IPS-15b (cell line): ENCODE data around the gene TOR4A.
A peak's percentile ranks its signal among the peaks of the same experiment; 100 is the strongest.

Source experiments
- H3K27me3 ChIP-seq: one replicate; pipeline ENCODE4 v1.6.1; 2013; ENCODE audit warnings: low read length; ENCODE audit not compliant: control insufficient read depth, insufficient read depth
- H3K36me3 ChIP-seq: one replicate; pipeline ENCODE4 v1.6.1; 2013; ENCODE audit warnings: low read length; ENCODE audit not compliant: control insufficient read depth, insufficient read depth
- H3K4me1 ChIP-seq: one replicate; pipeline ENCODE4 v1.6.1; 2013; ENCODE audit warnings: mild to moderate bottlenecking, low read length; ENCODE audit not compliant: control insufficient read depth, insufficient read depth
- H3K4me3 ChIP-seq: one replicate; pipeline ENCODE4 v1.5.1; 2013; ENCODE audit warnings: low read depth, low read length
- H3K9ac ChIP-seq: one replicate; pipeline ENCODE4 v1.6.1; 2013; ENCODE audit warnings: low read depth, mild to moderate bottlenecking, low read length
- H3K9me3 ChIP-seq: one replicate; pipeline ENCODE4 v1.6.1; 2013; ENCODE audit warnings: mild to moderate bottlenecking, low read length; ENCODE audit not compliant: control insufficient read depth, insufficient read depth

Gene TOR4A

DNA sequence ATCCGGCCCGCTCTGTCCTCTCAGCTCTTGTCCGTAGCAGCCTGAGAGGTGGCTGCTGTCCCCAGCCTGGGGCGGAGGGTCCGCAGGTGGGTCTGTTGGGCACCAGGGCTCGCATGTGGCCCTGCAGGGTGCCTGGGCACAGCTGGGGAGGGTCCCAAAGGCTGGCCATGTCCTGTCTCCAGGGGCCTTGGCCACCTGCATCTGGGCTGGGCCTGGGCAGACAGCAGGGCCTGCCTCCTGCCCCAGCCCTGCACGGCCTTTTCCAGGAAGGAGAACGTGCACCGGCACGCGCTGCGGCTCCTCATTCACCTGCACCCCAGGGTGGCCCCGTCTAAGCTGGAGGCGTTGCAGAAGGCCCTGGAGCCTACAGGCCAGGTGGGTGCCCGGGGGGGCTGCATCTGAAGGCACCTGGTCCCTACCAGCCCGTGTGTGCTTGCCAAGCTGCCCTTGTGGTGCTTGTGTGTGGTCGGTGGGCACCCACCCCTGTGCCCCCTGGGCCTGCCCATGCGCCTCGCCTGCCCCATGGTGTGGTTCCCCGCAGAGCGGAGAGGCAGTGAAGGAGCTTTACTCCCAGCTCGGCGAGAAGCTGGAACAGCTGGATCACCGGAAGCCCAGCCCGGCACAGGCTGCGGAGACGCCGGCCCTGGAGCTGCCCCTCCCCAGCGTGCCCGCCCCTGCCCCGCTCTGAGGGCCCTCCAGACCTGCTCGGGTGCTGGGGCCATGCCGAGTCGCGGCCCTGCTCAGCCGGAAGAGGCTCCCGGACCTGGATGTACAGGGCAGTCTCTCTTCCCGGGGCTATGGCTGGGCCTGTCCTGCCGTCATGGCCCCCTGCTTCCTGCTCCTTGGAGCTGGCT is 5.1 kb upstream of the TOR4A start:
- no peak overlapping the region for H3K4me3 ChIP-seq
- H3K27me3 ChIP-seq, result no peaks in the 10 kb centered on the region
- H3K9me3 ChIP-seq, result no peaks in the 10 kb centered on the region
- H3K36me3 ChIP-seq, result peaks cover 21% of the 10 kb centered on the region
- peak overlapping the region; percentile 24 for H3K9ac ChIP-seq
- H3K4me1 ChIP-seq, result peaks cover 3% of the 10 kb centered on the region

DNA sequence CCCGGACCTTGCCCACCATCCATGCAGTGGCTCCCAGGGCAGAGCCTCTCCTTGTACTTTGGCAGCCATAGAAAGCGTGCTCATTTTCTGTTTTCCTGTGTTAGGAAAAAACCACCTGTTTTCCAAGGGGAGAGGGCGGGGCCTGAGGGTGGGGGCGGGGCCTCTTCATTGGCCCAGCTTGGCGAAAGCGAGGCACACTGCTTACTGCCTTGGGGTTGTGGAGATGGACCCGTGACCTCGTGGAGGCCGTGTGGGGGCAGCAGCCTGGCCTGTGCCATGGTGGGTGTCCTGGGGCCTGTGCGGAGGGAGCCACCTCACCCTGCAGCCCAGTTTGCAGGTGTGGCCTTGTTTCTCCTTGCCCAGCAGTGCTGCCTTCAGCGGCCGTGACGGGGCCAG is 4.4 kb upstream of the TOR4A start:
- Histone ChIP-seq H3K9me3 (no peaks in the 10 kb centered on the region), H3K4me3 (no peak overlapping the region), H3K9ac (no peak overlapping the region), H3K27me3 (no peaks in the 10 kb centered on the region), H3K36me3 (peaks cover 21% of the 10 kb centered on the region), H3K4me1 (peaks cover 3% of the 10 kb centered on the region)

DNA sequence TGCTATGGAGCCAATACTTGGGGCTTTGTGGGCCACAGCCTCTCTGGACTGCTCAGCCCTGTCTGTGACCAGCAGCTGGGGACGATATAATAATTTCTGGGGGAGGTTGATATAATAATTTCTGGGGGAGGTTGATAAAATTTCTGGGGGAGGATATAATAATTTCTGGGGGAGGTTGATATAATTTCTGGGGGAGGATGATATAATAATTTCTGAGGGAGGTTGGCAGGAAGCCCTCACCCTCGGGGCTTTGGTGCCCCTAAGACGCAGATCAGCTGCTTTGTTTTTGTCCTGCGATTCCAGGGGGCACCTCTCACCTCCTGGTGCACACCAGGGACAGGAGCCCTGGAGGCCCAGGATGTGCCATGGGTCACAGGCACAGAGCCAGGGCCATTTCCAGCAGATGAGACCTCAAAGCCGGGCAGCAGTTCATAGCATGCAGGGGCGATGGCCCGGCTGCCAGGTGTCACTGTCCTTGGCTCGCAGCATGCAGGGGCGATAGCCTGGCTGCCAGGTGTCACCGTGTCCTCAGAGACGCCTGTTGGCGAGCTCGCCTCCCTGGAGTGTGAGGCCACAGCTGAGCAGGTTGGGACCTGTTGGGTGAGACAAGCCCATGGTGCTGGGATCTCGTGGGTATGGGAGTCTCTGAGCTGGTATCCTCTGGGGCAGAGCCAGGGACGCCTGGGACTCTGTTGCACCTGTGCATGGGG is 3.8 kb upstream of the TOR4A start:
- H3K4me1 ChIP-seq, result peaks cover 3% of the 10 kb centered on the region
- H3K36me3 ChIP-seq, result peaks cover 17% of the 10 kb centered on the region
- no peaks in the 10 kb centered on the region for H3K27me3 ChIP-seq
- no peaks in the 10 kb centered on the region for H3K9me3 ChIP-seq
- H3K9ac ChIP-seq, result no peak overlapping the region
- H3K4me3 ChIP-seq, result no peak overlapping the region

DNA sequence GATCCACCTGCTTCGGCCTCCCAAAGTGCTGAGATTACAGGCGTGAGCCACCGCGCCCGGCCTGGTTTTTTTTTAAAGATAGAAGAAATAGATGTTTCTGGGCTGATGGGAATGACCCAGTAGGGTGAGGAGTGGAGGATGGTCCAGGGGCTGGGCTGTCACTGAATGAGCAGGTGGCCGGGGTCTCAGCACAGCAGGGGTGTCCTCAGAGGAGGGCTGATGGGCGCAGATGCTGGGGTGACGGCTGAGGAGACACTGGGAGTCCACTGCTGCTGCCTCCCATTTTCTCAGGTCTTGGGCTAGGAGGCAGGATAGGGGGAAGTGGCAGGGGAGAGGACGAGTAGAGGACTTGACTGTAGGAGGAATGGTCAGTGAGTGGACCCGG is 2.3 kb upstream of the TOR4A start:
- H3K4me1 ChIP-seq, result peaks cover 3% of the 10 kb centered on the region
- no peaks in the 10 kb centered on the region for H3K9me3 ChIP-seq
- peaks cover 14% of the 10 kb centered on the region for H3K36me3 ChIP-seq
- H3K27me3 ChIP-seq, result no peaks in the 10 kb centered on the region
- H3K9ac ChIP-seq, result no peak overlapping the region
- H3K4me3 ChIP-seq, result no peak overlapping the region

DNA sequence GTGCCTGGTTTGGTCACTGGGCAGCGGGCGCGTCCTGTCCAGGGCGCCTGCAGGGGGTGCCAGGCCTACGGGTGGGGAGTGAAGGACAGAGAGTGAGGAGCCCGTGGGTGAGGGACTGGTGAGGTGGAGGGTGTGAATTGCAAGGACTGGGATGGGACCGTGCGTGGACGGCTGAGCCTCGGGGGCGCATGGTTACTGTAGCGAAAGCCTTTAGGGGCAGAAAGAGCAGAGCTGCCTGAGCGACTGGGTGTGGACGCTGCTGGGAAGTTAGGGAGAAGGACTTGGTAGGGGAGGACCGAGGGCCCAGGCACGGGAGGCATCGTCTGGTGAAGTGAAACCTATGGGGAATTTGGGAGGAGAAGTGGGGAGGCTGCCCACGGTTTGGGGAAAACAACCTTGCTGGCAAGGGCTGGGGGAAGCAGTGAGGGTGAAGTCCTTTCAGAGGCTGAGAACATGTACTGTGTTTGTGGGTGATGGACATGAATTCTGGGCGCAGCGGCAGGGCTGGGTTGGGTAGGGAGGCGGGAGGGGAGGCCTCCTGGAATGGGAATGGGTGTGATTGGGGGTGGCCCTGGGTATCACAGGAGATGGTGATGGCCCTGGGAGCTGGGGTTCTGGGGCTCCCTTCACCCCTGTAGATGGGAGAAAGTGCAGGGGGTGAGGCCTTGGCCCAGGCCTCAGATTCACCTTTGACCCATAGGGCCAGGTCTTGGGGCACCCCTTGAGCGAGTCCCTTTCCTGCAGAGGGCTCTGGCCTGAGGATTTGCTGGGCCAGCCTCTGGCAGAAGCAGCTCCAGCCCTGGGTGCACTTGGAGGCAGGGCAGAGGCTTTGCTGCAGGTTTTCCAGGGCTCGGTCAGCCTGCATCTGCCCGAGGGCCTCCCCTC is 1.7 kb upstream of the TOR4A start:
- H3K9ac ChIP-seq, result peak overlapping the region; percentile 32
- no peaks in the 10 kb centered on the region for H3K9me3 ChIP-seq
- H3K36me3 ChIP-seq, result peaks cover 13% of the 10 kb centered on the region
- peaks cover 3% of the 10 kb centered on the region for H3K4me1 ChIP-seq
- no peak overlapping the region for H3K4me3 ChIP-seq
- no peaks in the 10 kb centered on the region for H3K27me3 ChIP-seq

DNA sequence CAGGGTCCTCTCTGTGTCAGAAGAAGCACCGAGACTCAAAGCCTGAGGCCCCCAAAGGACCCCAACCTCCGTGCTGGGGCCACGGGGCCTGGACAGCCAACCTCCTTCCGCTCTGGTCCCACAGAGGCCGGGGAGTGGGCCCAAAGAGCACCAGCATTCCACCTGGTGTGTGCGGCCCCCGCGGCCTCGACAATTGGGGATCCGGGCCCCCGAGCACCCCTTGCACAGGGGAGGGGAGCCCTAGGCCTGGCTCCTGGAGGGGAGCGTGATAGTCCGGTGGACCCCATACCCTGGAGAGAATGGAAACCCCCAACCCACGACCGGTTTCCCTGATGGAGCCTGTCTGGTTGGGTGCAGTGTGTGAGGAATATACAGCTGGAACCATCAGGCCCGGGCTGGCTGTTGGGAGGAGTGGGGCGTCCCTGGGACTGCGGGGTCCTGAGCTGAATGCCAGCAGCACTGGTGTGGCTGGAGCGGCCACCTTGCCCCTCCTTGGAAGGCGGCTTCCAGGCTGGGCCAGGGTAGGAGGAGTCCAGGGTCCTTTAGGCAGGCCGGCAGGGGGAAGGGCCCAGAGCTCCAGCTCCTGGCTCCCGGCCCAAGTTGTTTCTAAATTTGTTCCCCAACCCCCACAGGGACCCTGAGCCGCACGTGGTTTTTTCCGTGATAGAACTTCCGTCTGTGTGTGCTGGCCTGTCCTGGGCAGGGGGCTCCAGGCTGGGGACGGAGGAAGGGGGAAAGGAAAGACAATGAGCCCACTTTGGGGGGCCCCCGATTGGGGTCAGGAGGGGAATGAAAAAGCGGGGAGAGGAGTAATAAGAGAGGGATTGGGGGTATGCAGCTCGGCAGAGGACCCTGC is 825 bp upstream of the TOR4A start:
- H3K9me3 ChIP-seq, result no peaks in the 10 kb centered on the region
- no peaks in the 10 kb centered on the region for H3K27me3 ChIP-seq
- peaks cover 3% of the 10 kb centered on the region for H3K4me1 ChIP-seq
- H3K36me3 ChIP-seq, result peaks cover 12% of the 10 kb centered on the region
- peak overlapping the region; percentile 32 for H3K9ac ChIP-seq
- H3K4me3 ChIP-seq, result peak overlapping the region; percentile 41

DNA sequence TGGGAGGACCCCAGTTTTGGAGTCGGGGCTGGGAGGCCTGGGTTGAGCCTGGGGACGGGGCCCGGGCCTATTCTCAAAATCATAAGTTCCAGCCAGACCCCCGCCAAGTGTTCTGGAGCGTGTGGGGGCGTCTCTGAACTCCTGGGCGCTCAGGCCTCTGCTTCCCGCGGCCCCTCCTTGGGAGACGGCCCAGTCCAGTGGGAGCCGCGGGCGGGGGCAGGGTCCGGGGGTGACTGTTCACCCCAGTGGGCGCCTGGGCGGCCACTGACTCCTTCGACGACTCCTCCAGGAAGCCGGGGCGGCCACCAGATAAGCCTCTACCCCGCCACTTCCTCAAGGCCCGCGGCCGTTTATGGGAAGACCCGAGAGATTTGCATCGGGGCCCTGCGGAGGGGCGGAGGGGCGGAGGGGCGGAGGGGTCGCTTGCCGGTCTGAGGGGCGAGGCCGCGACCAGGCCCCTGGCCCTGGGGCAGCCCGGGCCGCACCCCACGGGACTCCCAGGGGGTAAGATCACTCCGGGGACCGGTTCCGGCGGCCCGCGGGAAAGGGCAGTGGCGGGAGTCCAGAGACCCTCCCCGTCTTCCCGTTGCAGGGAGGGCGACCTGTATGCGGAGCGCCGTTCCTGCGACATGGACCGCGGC is 655 bp downstream of the TOR4A start:
- H3K9ac ChIP-seq, result peak overlapping the region; percentile 26
- H3K36me3 ChIP-seq, result peaks cover 4% of the 10 kb centered on the region
- peak overlapping the region; percentile 41 for H3K4me3 ChIP-seq
- H3K9me3 ChIP-seq, result no peaks in the 10 kb centered on the region
- H3K27me3 ChIP-seq, result no peaks in the 10 kb centered on the region
- H3K4me1 ChIP-seq, result peaks cover 3% of the 10 kb centered on the region

DNA sequence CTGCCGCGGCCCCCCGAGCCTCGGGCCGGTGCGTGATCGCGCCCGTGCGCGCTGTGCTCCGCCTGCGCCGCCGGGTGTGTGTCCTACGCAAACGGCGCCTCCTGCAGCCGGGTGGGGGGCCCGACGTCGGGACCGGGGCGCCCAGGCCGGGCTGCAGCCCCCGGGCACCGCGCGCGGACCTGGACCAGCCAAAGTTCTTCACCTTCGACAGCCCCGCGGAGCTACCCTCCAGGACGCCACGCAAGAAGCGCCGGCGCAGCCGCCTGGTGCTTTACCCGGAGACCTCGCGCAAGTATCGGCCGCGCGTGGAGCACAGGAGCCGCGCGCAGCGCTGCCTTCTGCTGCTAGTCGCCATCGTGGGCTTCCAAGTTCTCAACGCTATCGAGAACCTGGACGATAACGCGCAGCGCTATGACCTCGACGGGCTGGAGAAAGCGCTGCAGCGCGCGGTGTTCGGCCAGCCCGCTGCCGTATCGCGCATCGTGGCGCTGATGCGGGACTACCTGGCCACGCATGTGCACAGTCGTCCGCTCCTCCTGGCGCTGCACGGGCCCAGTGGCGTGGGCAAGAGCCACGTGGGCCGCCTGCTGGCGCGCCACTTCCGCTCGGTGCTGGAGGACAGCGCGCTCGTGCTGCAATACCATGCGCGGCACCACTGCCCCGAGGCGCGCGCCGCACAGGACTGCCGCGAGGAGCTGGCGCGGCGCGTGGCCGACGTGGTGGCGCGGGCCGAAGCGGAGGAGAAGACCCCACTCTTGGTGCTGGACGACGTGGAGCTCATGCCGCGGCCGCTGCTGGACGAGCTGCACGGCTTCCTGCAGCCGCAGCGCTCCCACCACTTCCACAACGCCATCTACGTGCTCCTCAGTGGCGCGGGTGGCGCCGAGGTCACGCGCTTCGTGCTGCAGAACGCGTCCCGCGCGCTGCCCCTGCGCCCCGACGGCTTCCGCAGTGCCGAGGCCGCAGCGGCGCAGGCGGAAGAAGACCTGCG is 1.5 kb downstream of the TOR4A start:
- Histone ChIP-seq H3K27me3 (no peaks in the 10 kb centered on the region), H3K4me1 (peaks cover 3% of the 10 kb centered on the region), H3K36me3 (peaks cover 3% of the 10 kb centered on the region), H3K9ac (no peak overlapping the region), H3K4me3 (peak overlapping the region; percentile 22), H3K9me3 (no peaks in the 10 kb centered on the region)

DNA sequence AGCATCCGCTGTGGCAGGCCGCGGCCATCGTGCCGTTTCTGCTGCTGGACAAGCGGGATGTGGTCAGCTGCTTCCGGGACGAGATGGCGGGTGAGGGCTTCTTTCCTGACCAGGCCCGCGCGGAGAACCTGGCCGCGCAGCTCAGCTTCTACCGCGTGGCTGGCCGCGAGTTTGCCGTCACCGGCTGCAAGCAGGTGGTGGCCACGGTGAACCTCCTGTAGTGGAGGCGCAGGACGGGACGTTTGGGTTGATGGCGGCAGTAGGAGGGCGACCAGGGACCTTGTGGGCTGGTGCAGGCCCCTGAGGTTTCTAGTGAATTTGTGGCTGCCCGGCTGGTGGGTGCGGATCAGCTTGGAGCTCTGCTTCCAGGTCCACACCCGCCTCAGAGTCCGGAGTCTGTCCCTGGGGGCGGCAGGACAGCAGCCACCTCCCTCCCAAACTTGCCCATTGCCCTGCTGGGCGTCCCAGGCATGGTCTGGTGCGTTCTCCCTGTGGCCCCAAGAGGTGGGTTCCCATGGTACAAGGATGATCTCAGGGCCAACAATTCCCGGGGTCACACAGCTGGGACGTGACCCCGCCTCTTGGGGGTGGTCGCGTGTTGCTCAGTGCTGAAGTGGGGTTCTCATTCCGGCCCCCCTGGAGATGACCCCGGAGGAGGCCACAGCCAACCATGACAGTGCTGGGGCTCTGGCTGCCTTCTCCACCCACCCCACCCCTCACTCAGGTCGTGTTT is 2.4 kb downstream of the TOR4A start:
- H3K36me3 ChIP-seq, result peaks cover 3% of the 10 kb centered on the region
- no peak overlapping the region for H3K9ac ChIP-seq
- H3K4me3 ChIP-seq, result no peak overlapping the region
- H3K4me1 ChIP-seq, result peaks cover 3% of the 10 kb centered on the region
- H3K9me3 ChIP-seq, result no peaks in the 10 kb centered on the region
- H3K27me3 ChIP-seq, result no peaks in the 10 kb centered on the region
